22Rv1 (cell line): Measurements from ENCODE around the gene ATP12A.
A peak's percentile ranks its signal among the peaks of the same experiment; 100 is the strongest.

Source experiments
- H3K27ac ChIP-seq: fragments of 450-650 bp; 2 replicates; pipeline ENCODE4 v1.5.1; 2017
- CTCF ChIP-seq: fragments of 450-650 bp; IDR thresholded peaks from 2 replicates; pipeline ENCODE4 v1.5.1; 2017; ENCODE audit warnings: mild to moderate bottlenecking
- ZFX ChIP-seq: fragments of 450-650 bp; IDR thresholded peaks from 2 replicates; pipeline ENCODE4 v1.6.1; 2017; ENCODE audit warnings: antibody characterized with exemption, borderline replicate concordance

The ATP12A gene

GRCh38 chr13:24671386-24672113 lies 8.7 kb upstream of the ATP12A start:
- TF ChIP-seq CTCF (peak; percentile 87), ZFX (no peak)
- 0 out of 2 replicates have a peak overlapping the region, but pooled peaks have one; percentile 19 for H3K27ac ChIP-seq

DNA sequence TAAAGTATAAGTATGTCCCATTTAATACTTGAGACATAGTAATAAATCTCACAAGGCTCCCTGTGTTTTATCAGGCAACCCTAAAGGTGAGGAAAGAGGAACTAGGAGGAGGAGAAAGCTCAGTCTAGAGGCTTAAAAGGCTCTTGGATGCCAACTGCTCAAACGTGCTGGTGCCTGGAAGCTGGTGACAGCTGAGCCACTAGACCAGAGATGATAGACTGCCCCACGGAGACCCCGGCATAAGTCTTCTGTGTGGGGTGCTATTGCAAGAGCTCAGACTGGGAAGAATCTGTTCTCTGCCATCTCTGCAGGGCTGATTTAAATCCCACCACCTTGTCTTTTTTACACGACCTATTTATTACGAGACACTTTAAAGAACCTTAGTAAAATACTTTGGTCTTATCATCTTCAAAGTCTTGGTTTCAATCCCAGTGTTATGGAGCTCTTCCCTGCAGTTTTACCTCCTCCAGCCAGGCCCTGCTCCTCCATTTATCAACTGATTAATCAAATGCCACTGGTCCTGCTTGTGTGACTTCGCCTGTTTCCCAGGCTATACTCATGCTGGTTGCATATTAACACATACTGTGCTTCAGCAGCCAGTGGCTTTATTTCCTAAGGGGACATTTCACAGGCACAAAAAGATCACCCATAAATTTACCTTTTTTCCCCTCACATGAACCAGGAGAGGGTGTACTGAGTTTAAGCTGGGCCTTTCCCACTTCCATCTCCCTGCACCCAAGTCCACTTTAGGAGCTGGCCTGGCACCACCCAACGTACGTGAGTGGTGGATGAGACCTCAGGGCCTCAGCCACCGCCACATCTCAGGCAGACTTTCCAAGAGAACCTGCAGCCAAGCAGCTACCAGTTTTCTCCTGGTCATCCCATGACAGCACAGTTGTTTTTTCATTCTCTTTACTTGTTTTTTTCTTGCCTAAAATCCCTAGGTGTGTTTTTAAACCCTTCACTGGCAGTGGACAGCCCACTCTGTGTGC lies 7.8 kb upstream of the ATP12A start:
- H3K27ac ChIP-seq = no peak overlapping the region
- TF ChIP-seq ZFX (no peak), CTCF (no peak)

- TF ChIP-seq CTCF = no peak
- no peak for TF ChIP-seq ZFX
- no peak overlapping the region for H3K27ac ChIP-seq
Observed at GRCh38 chr13:24675806-24676570, 4.2 kb upstream of the ATP12A start.

- H3K27ac ChIP-seq = no peak overlapping the region
- no peak for TF ChIP-seq CTCF
- no peak for TF ChIP-seq ZFX
Observed at GRCh38 chr13:24678151-24678550, 2.1 kb upstream of the ATP12A start.

GRCh38 chr13:24679686-24680085 lies 522 bp upstream of the ATP12A start:
- TF ChIP-seq ZFX (no peak), CTCF (no peak)

GRCh38 chr13:24680921-24681604 lies 855 bp downstream of the ATP12A start:
- H3K27ac ChIP-seq = no peak overlapping the region
- TF ChIP-seq CTCF (no peak), ZFX (no peak)

More at GRCh38 chr13:24679686-24680085, 522 bp upstream of the ATP12A start:
- no peak overlapping the region for H3K27ac ChIP-seq
